GM12891 (cell line): ENCODE data around the gene FBXL7.

Experiments used
- PAX5 ChIP-seq: IDR thresholded peaks from 2 replicates; pipeline ENCODE4 v1.6.1; 2011; ENCODE audit warnings: low read length, moderate library complexity, mild to moderate bottlenecking; ENCODE audit not compliant: insufficient read depth, severe bottlenecking
- POLR2A ChIP-seq: IDR thresholded peaks from 2 replicates; pipeline ENCODE4 v1.6.1; 2011; ENCODE audit warnings: low read depth, low read length, control low read depth
- POLR2AphosphoS5 ChIP-seq: IDR thresholded peaks from 2 replicates; pipeline ENCODE4 v1.6.1; 2011; ENCODE audit warnings: low read depth, low read length, control low read depth
- POU2F2 ChIP-seq: IDR thresholded peaks from 2 replicates; pipeline ENCODE4 v1.6.1; 2011; ENCODE audit warnings: low read depth, mild to moderate bottlenecking, control low read depth, low read length, moderate library complexity
- SPI1 ChIP-seq: IDR thresholded peaks from 2 replicates; pipeline ENCODE4 v1.6.1; 2011; ENCODE audit warnings: low read depth, low read length, control low read depth
- TAF1 ChIP-seq: IDR thresholded peaks from 2 replicates; pipeline ENCODE4 v1.6.1; 2011; ENCODE audit warnings: low read depth, low read length, control low read depth

DNA sequence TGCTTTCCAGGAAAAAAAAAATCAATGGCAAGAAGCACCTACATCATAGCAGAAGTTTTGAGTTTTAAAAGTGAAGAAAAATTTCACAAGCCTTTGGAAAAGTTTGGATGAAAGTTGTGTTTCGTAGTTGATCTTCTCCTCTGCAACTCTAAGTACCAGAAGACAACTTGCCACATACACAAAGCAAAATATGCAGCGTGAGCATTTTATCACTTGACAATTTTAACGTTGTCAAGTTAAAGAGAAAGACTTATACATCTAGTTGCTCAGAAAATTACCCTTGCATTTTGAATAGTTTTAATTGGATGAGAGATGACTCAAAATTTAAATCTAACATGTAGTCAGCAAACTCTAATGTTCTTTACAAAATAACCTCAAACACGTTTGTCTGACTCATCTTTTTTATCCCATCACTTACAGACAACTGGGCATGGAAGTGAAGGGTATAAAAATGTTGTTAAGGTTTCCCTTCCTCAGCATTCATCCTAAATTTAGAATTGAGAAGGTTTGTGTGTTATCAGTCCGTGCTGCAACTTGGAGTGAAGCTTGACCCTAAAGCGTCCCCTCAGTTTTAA, 466.2 kb downstream of the FBXL7 start:
- TF ChIP-seq POLR2A (no peak), POLR2AphosphoS5 (no peak), TAF1 (no peak), POU2F2 (no peak), SPI1 (no peak), PAX5 (no peak)
